Stimulated activated naive CD8-positive, alpha-beta T cell treated with anti-CD3 and anti-CD28 coated beads, Interleukin-15, amount 100 ng/mL, for 72 hours (primary cell): Measurements from ENCODE around the gene EFHC1.
A peak's percentile ranks its signal among the peaks of the same experiment; 100 is the strongest.
"Not testable (repeated sequence)": the region's sequence is repeated elsewhere in the genome, so short reads cannot be mapped to it uniquely, and the experiment has no call there.

Experiments used
- ATAC-seq: fragments of 150-1000 bp; cut with Tn5 transposase; 2 replicates; pipeline ENCODE4 v1.10.0; 2021; ENCODE audit warnings: mild to moderate bottlenecking, moderate library complexity
- DNase-seq, 2 donors: peaks; one replicate each; pipeline ENCODE4 v3.0.0; 2021 to 2022
- H3K27ac Mint-ChIP-seq, 2 donors: one replicate each; pipeline ENCODE4 v1.8.0; 2022; ENCODE audit warnings: mild to moderate bottlenecking in 2 of 2, mixed read lengths in 2 of 2, moderate library complexity in 2 of 2
- H3K27me3 Mint-ChIP-seq: one replicate; pipeline ENCODE4 v1.8.0; 2022; ENCODE audit warnings: mixed read lengths
- H3K4me1 Mint-ChIP-seq: one replicate; pipeline ENCODE4 v1.8.0; 2022; ENCODE audit warnings: mild to moderate bottlenecking, mixed read lengths
- H3K4me3 Mint-ChIP-seq, 2 donors: one replicate each; pipeline ENCODE4 v1.8.0; 2022; ENCODE audit warnings: mild to moderate bottlenecking in 2 of 2, mixed read lengths in 2 of 2, moderate library complexity in 1 of 2
- H3K9me3 Mint-ChIP-seq, 2 donors: one replicate each; pipeline ENCODE4 v1.8.0; 2022; ENCODE audit warnings: mixed read lengths in 2 of 2

Gene EFHC1

GRCh38 chr6:52457096-52457495, 37.0 kb downstream of the EFHC1 start:
- Mint-ChIP-seq H3K4me1 (no peaks in the 10 kb centered on the region), H3K27me3 (no peaks in the 10 kb centered on the region), H3K4me3 (no peak overlapping the region), H3K27ac (no peak overlapping the region), H3K9me3 (no peaks in the 10 kb centered on the region)
- ATAC-seq (no peak), DNase-seq (no peak)

- H3K9me3 Mint-ChIP-seq, ATAC-seq, H3K27me3 Mint-ChIP-seq, H3K27ac Mint-ChIP-seq, DNase-seq, H3K4me3 Mint-ChIP-seq, H3K4me1 Mint-ChIP-seq: not testable (repeated sequence)
These were observed 41.1 kb downstream of the EFHC1 start for GRCh38 chr6:52461194-52461593.

GRCh38 chr6:52474173-52474572, 54.0 kb downstream of the EFHC1 start:
- H3K9me3 Mint-ChIP-seq, result no peaks in the 10 kb centered on the region
- no peak overlapping the region for H3K4me3 Mint-ChIP-seq
- no peaks in the 10 kb centered on the region for H3K27me3 Mint-ChIP-seq

GRCh38 chr6:52475307-52475706, 55.2 kb downstream of the EFHC1 start:
- no peak overlapping the region for H3K4me3 Mint-ChIP-seq
- no peaks in the 10 kb centered on the region for H3K4me1 Mint-ChIP-seq
- H3K9me3 Mint-ChIP-seq, result no peaks in the 10 kb centered on the region
- ATAC-seq (no peak), DNase-seq (no peak)
- no peaks in the 10 kb centered on the region for H3K27me3 Mint-ChIP-seq
- no peak overlapping the region for H3K27ac Mint-ChIP-seq

More at GRCh38 chr6:52474173-52474572, 54.0 kb downstream of the EFHC1 start:
- DNase-seq (no peak), ATAC-seq (no peak)
- Mint-ChIP-seq H3K4me1 (no peaks in the 10 kb centered on the region), H3K27ac (no peak overlapping the region)

- Mint-ChIP-seq H3K27ac (no peak overlapping the region), H3K4me3 (no peak overlapping the region), H3K4me1 (no peaks in the 10 kb centered on the region), H3K9me3 (no peaks in the 10 kb centered on the region), H3K27me3 (no peaks in the 10 kb centered on the region)
- ATAC-seq (no peak), DNase-seq (no peak)
These were observed 62.9 kb downstream of the EFHC1 start for GRCh38 chr6:52482903-52483670.

- Mint-ChIP-seq H3K4me3 (no peak overlapping the region), H3K4me1 (no peaks in the 10 kb centered on the region), H3K27ac (peak overlapping the region in 1 of 2 donors; percentile 0), H3K9me3 (no peaks in the 10 kb centered on the region), H3K27me3 (no peaks in the 10 kb centered on the region)
- DNase-seq (no peak), ATAC-seq (no peak)
These were observed 63.5 kb downstream of the EFHC1 start for GRCh38 chr6:52483671-52484003.

- Mint-ChIP-seq H3K4me3 (no peak overlapping the region), H3K27ac (no peak overlapping the region), H3K27me3 (no peaks in the 10 kb centered on the region), H3K9me3 (peaks cover 0 to 2% of the 10 kb centered on the region in 2 donors), H3K4me1 (peaks cover 7% of the 10 kb centered on the region)
- ATAC-seq (no peak), DNase-seq (no peak)
These were observed 69.7 kb downstream of the EFHC1 start for GRCh38 chr6:52489881-52490280.

- no peak for ATAC-seq
- peaks cover 7% of the 10 kb centered on the region for H3K4me1 Mint-ChIP-seq
These were observed 71.3 kb downstream of the EFHC1 start for GRCh38 chr6:52491203-52492069.

GRCh38 chr6:52493669-52494068, 73.5 kb downstream of the EFHC1 start:
- peaks cover 0 to 8% of the 10 kb centered on the region in 2 donors for H3K9me3 Mint-ChIP-seq
- no peak for DNase-seq
- no peak overlapping the region for H3K4me3 Mint-ChIP-seq
- peaks cover 7% of the 10 kb centered on the region for H3K4me1 Mint-ChIP-seq
- peak; percentile 43 for ATAC-seq
- H3K27ac Mint-ChIP-seq, result no peak overlapping the region
- H3K27me3 Mint-ChIP-seq, result no peaks in the 10 kb centered on the region

More at GRCh38 chr6:52491203-52492069, 71.3 kb downstream of the EFHC1 start:
- no peak overlapping the region for H3K4me3 Mint-ChIP-seq
- H3K9me3 Mint-ChIP-seq, result peaks cover 0 to 8% of the 10 kb centered on the region in 2 donors
- no peak overlapping the region for H3K27ac Mint-ChIP-seq
- no peaks in the 10 kb centered on the region for H3K27me3 Mint-ChIP-seq
- no peak for DNase-seq

GRCh38 chr6:52494298-52495072, 74.3 kb downstream of the EFHC1 start:
- Mint-ChIP-seq H3K4me1 (peaks cover 7% of the 10 kb centered on the region), H3K27me3 (no peaks in the 10 kb centered on the region), H3K27ac (no peak overlapping the region), H3K4me3 (no peak overlapping the region), H3K9me3 (peaks cover 0 to 8% of the 10 kb centered on the region in 2 donors)
- no peak for DNase-seq
- no peak for ATAC-seq

GRCh38 chr6:52495922-52496321, 75.8 kb downstream of the EFHC1 start:
- H3K4me3 Mint-ChIP-seq, result no peak overlapping the region
- DNase-seq (no peak), ATAC-seq (peak; percentile 37)

GRCh38 chr6:52496631-52497030, 76.5 kb downstream of the EFHC1 start:
- no peak overlapping the region for H3K27ac Mint-ChIP-seq
- H3K4me1 Mint-ChIP-seq, result peaks cover 7% of the 10 kb centered on the region
- peaks cover 0 to 8% of the 10 kb centered on the region in 2 donors for H3K9me3 Mint-ChIP-seq
- H3K4me3 Mint-ChIP-seq, result no peak overlapping the region
- ATAC-seq, result no peak
- no peak for DNase-seq
- H3K27me3 Mint-ChIP-seq, result no peaks in the 10 kb centered on the region

More at GRCh38 chr6:52495922-52496321, 75.8 kb downstream of the EFHC1 start:
- Mint-ChIP-seq H3K27me3 (no peaks in the 10 kb centered on the region), H3K4me1 (peaks cover 7% of the 10 kb centered on the region), H3K9me3 (peaks cover 0 to 8% of the 10 kb centered on the region in 2 donors), H3K27ac (no peak overlapping the region)

GRCh38 chr6:52497652-52498408, 77.7 kb downstream of the EFHC1 start:
- Mint-ChIP-seq H3K27ac (peak overlapping the region in 1 of 2 donors; percentile 50), H3K9me3 (peaks cover 0 to 8% of the 10 kb centered on the region in 2 donors), H3K4me1 (peaks cover 7% of the 10 kb centered on the region), H3K4me3 (no peak overlapping the region), H3K27me3 (no peaks in the 10 kb centered on the region)
- no peak for DNase-seq
- no peak for ATAC-seq

GRCh38 chr6:52498538-52499017, 78.4 kb downstream of the EFHC1 start:
- H3K27me3 Mint-ChIP-seq, result no peaks in the 10 kb centered on the region
- no peak overlapping the region for H3K4me3 Mint-ChIP-seq
- peaks cover 7% of the 10 kb centered on the region for H3K4me1 Mint-ChIP-seq
- no peak for ATAC-seq
- peak overlapping the region in 1 of 2 donors; percentile 50 for H3K27ac Mint-ChIP-seq
- DNase-seq, result no peak
- H3K9me3 Mint-ChIP-seq, result peaks cover 0 to 8% of the 10 kb centered on the region in 2 donors

- peaks cover 2% of the 10 kb centered on the region for H3K4me1 Mint-ChIP-seq
- H3K27ac Mint-ChIP-seq, result peak overlapping the region in 1 of 2 donors; percentile 13
- no peak for ATAC-seq
These were observed 78.9 kb downstream of the EFHC1 start for GRCh38 chr6:52499026-52499425.

More at GRCh38 chr6:52499026-52499425, 78.9 kb downstream of the EFHC1 start:
- Mint-ChIP-seq H3K4me3 (no peak overlapping the region), H3K9me3 (peaks cover 0 to 8% of the 10 kb centered on the region in 2 donors), H3K27me3 (no peaks in the 10 kb centered on the region)
- no peak for DNase-seq
